Panc1 (cell line): ENCODE results near the gene MORC3.

Experiments
- CTCF ChIP-seq: fragments of 450-650 bp; IDR thresholded peaks from 2 replicates; pipeline ENCODE4 v1.5.1; 2017; ENCODE audit warnings: mild to moderate bottlenecking
- POLR2AphosphoS5 ChIP-seq: IDR thresholded peaks from 2 replicates; pipeline ENCODE4 v1.6.1; 2012; ENCODE audit warnings: mild to moderate bottlenecking, low read depth, low read length, moderate library complexity
- REST ChIP-seq, 2 experiments: IDR thresholded peaks; 2 replicates each; pipeline ENCODE4 v1.6.1; 2011 to 2012; ENCODE audit warnings: low read depth in 2 of 2, control low read depth in 1 of 2, low read length in 1 of 2, mild to moderate bottlenecking in 1 of 2, moderate library complexity in 1 of 2; ENCODE audit not compliant: insufficient read depth in 1 of 2
- TCF7L2 ChIP-seq: IDR thresholded peaks from 2 replicates; pipeline ENCODE4 v1.6.1; 2011; ENCODE audit warnings: mild to moderate bottlenecking, low read depth, low read length, inconsistent platforms

GRCh38 chr21:36424592-36424991 is 104.6 kb downstream of the MORC3 start:
- no peak for TF ChIP-seq CTCF
- no peak for TF ChIP-seq REST (IDR thresholded peaks at IDR 0.05; ENCODE audit: insufficient read depth in 1 of 2, low read depth in 2 of 2, low read length in 1 of 2)
- no peak for TF ChIP-seq TCF7L2
- no peak for TF ChIP-seq POLR2AphosphoS5
